ENCODE measurements around the gene C10orf105. TPM values are rescaled to one million over a fixed set of nuclear protein-coding genes. Genes with fewer than 3 reads are reported as not detected.

The C10orf105 gene
- total and polyA plus RNA-seq, 2 of the 13 experiments (the other 11 are each of a cell fraction or from before 2014, with no cell fraction given), result not detected

- TF ChIP-seq, protein P1, sequence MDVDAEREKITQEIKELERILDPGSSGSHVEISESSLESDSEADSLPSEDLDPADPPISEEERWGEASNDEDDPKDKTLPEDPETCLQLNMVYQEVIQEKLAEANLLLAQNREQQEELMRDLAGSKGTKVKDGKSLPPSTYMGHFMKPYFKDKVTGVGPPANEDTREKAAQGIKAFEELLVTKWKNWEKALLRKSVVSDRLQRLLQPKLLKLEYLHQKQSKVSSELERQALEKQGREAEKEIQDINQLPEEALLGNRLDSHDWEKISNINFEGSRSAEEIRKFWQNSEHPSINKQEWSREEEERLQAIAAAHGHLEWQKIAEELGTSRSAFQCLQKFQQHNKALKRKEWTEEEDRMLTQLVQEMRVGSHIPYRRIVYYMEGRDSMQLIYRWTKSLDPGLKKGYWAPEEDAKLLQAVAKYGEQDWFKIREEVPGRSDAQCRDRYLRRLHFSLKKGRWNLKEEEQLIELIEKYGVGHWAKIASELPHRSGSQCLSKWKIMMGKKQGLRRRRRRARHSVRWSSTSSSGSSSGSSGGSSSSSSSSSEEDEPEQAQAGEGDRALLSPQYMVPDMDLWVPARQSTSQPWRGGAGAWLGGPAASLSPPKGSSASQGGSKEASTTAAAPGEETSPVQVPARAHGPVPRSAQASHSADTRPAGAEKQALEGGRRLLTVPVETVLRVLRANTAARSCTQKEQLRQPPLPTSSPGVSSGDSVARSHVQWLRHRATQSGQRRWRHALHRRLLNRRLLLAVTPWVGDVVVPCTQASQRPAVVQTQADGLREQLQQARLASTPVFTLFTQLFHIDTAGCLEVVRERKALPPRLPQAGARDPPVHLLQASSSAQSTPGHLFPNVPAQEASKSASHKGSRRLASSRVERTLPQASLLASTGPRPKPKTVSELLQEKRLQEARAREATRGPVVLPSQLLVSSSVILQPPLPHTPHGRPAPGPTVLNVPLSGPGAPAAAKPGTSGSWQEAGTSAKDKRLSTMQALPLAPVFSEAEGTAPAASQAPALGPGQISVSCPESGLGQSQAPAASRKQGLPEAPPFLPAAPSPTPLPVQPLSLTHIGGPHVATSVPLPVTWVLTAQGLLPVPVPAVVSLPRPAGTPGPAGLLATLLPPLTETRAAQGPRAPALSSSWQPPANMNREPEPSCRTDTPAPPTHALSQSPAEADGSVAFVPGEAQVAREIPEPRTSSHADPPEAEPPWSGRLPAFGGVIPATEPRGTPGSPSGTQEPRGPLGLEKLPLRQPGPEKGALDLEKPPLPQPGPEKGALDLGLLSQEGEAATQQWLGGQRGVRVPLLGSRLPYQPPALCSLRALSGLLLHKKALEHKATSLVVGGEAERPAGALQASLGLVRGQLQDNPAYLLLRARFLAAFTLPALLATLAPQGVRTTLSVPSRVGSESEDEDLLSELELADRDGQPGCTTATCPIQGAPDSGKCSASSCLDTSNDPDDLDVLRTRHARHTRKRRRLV (CRISPR knock-in tag; IDR thresholded peaks at IDR 0.05), result no peak
- TF ChIP-seq ZHX1 (CRISPR knock-in tag; IDR thresholded peaks at IDR 0.05; ENCODE audit: low read depth) (no peak), MTF2 (CRISPR knock-in tag; IDR thresholded peaks at IDR 0.05; ENCODE audit: borderline replicate concordance) (no peak), HIVEP1 (CRISPR knock-in tag; IDR thresholded peaks at IDR 0.05) (no peak), ZNF724P (CRISPR knock-in tag; IDR thresholded peaks at IDR 0.05; ENCODE audit: borderline replicate concordance) (no peak), EP300 (IDR thresholded peaks at IDR 0.05; ENCODE audit: low read depth in 2 of 2, low read length in 2 of 2) (no peak), EP300 (CRISPR knock-in tag; IDR thresholded peaks at IDR 0.05; ENCODE audit: borderline replicate concordance) (no peak), SALL1 (CRISPR knock-in tag; IDR thresholded peaks at IDR 0.05) (no peak), CBX5 (CRISPR knock-in tag; IDR thresholded peaks at IDR 0.05; ENCODE audit: borderline replicate concordance) (no peak)
- TF ChIP-seq, protein P2, sequence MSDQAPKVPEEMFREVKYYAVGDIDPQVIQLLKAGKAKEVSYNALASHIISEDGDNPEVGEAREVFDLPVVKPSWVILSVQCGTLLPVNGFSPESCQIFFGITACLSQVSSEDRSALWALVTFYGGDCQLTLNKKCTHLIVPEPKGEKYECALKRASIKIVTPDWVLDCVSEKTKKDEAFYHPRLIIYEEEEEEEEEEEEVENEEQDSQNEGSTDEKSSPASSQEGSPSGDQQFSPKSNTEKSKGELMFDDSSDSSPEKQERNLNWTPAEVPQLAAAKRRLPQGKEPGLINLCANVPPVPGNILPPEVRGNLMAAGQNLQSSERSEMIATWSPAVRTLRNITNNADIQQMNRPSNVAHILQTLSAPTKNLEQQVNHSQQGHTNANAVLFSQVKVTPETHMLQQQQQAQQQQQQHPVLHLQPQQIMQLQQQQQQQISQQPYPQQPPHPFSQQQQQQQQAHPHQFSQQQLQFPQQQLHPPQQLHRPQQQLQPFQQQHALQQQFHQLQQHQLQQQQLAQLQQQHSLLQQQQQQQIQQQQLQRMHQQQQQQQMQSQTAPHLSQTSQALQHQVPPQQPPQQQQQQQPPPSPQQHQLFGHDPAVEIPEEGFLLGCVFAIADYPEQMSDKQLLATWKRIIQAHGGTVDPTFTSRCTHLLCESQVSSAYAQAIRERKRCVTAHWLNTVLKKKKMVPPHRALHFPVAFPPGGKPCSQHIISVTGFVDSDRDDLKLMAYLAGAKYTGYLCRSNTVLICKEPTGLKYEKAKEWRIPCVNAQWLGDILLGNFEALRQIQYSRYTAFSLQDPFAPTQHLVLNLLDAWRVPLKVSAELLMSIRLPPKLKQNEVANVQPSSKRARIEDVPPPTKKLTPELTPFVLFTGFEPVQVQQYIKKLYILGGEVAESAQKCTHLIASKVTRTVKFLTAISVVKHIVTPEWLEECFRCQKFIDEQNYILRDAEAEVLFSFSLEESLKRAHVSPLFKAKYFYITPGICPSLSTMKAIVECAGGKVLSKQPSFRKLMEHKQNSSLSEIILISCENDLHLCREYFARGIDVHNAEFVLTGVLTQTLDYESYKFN (CRISPR knock-in tag; conservative IDR thresholded peaks at IDR 0.05), result no peak
- TF ChIP-seq, protein P3, sequence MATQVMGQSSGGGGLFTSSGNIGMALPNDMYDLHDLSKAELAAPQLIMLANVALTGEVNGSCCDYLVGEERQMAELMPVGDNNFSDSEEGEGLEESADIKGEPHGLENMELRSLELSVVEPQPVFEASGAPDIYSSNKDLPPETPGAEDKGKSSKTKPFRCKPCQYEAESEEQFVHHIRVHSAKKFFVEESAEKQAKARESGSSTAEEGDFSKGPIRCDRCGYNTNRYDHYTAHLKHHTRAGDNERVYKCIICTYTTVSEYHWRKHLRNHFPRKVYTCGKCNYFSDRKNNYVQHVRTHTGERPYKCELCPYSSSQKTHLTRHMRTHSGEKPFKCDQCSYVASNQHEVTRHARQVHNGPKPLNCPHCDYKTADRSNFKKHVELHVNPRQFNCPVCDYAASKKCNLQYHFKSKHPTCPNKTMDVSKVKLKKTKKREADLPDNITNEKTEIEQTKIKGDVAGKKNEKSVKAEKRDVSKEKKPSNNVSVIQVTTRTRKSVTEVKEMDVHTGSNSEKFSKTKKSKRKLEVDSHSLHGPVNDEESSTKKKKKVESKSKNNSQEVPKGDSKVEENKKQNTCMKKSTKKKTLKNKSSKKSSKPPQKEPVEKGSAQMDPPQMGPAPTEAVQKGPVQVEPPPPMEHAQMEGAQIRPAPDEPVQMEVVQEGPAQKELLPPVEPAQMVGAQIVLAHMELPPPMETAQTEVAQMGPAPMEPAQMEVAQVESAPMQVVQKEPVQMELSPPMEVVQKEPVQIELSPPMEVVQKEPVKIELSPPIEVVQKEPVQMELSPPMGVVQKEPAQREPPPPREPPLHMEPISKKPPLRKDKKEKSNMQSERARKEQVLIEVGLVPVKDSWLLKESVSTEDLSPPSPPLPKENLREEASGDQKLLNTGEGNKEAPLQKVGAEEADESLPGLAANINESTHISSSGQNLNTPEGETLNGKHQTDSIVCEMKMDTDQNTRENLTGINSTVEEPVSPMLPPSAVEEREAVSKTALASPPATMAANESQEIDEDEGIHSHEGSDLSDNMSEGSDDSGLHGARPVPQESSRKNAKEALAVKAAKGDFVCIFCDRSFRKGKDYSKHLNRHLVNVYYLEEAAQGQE (IDR thresholded peaks at IDR 0.05; ENCODE audit: borderline replicate concordance in 1 of 2, low read depth in 1 of 2, low read length in 2 of 2), result no peak
These were observed 21.5 kb downstream of the C10orf105 start (continued) for GRCh38 chr10:71697938-71698709.
